SK-N-SH treated with all-trans-retinoic acid at 6 μM for 48 hours (cell line): ENCODE results near the gene MYO3A.

Experiments
- ATAC-seq: fragments of 200-7000 bp; cut with Tn5 transposase; 3 replicates; pipeline ENCODE4 v1.9.1; 2020; ENCODE audit warnings: mild to moderate bottlenecking, moderate library complexity
- ARNTL ChIP-seq: fragments of 450-650 bp; formaldehyde crosslinking; IDR thresholded peaks from 2 replicates; pipeline ENCODE4 v1.5.0; 2020; ENCODE audit warnings: low read depth, mild to moderate bottlenecking, moderate library complexity, borderline replicate concordance
- CSDC2 ChIP-seq: fragments of 250-450 bp; sonication (Bioruptor Pico); IDR thresholded peaks from 2 replicates; pipeline ENCODE4 v1.5.0; 2020; ENCODE audit warnings: mild to moderate bottlenecking, moderate library complexity
- CSRNP3 ChIP-seq: fragments of 250-450 bp; sonication (Bioruptor Pico); IDR thresholded peaks from 2 replicates; pipeline ENCODE4 v1.5.1; 2021; ENCODE audit warnings: mild to moderate bottlenecking, moderate library complexity
- ISL1 ChIP-seq: fragments of 250-450 bp; sonication (Bioruptor Pico); IDR thresholded peaks from 2 replicates; pipeline ENCODE4 v2.1.2; 2022; ENCODE audit warnings: mild to moderate bottlenecking, moderate library complexity
- OSR1 ChIP-seq: fragments of 250-450 bp; sonication (Bioruptor Pico); IDR thresholded peaks from 2 replicates; pipeline ENCODE4 v1.8.0; 2022; ENCODE audit warnings: moderate library complexity, mild to moderate bottlenecking, inconsistent platforms
- POU6F1 ChIP-seq: fragments of 250-450 bp; sonication (Bioruptor Pico); IDR thresholded peaks from 2 replicates; pipeline ENCODE4 v1.8.0; 2021; ENCODE audit warnings: low read depth, mild to moderate bottlenecking, moderate library complexity, borderline replicate concordance
- PPARA ChIP-seq: fragments of 250-450 bp; sonication (Bioruptor Pico); IDR thresholded peaks from 2 replicates; pipeline ENCODE4 v1.5.0; 2020; ENCODE audit warnings: mild to moderate bottlenecking, borderline replicate concordance
- RARB ChIP-seq: fragments of 250-450 bp; sonication (Bioruptor Pico); IDR thresholded peaks from 2 replicates; pipeline ENCODE4 v1.8.0; 2021; ENCODE audit warnings: mild to moderate bottlenecking, moderate library complexity
- TOX ChIP-seq: fragments of 250-450 bp; sonication (Bioruptor Pico); IDR thresholded peaks from 2 replicates; pipeline ENCODE4 v1.8.0; 2021; ENCODE audit warnings: mild to moderate bottlenecking, moderate library complexity, borderline replicate concordance
- ZNF565 ChIP-seq: fragments of 450-650 bp; formaldehyde crosslinking; conservative IDR thresholded peaks from 2 replicates; pipeline ENCODE4 v1.5.0; 2020; ENCODE audit warnings: low read depth, mild to moderate bottlenecking, moderate library complexity
- ZNF70 ChIP-seq: fragments of 450-650 bp; formaldehyde crosslinking; IDR thresholded peaks from 2 replicates; pipeline ENCODE4 v1.5.0; 2020; ENCODE audit warnings: mild to moderate bottlenecking, moderate library complexity
- ZNF8 ChIP-seq: fragments of 450-650 bp; formaldehyde crosslinking; IDR thresholded peaks from 2 replicates; pipeline ENCODE4 v1.5.0; 2020; ENCODE audit warnings: mild to moderate bottlenecking, moderate library complexity
- TF ChIP-seq, protein P1 (sequence below): fragments of 250-450 bp; sonication (Bioruptor Pico); IDR thresholded peaks from 2 replicates; pipeline ENCODE4 v1.8.0; 2020; ENCODE audit warnings: mild to moderate bottlenecking, moderate library complexity, borderline replicate concordance
- TF ChIP-seq, protein P2 (sequence below): fragments of 250-450 bp; sonication (Bioruptor Pico); IDR thresholded peaks from 2 replicates; pipeline ENCODE4 v1.5.0; 2020; ENCODE audit warnings: mild to moderate bottlenecking, moderate library complexity

MYO3A gene

DNA sequence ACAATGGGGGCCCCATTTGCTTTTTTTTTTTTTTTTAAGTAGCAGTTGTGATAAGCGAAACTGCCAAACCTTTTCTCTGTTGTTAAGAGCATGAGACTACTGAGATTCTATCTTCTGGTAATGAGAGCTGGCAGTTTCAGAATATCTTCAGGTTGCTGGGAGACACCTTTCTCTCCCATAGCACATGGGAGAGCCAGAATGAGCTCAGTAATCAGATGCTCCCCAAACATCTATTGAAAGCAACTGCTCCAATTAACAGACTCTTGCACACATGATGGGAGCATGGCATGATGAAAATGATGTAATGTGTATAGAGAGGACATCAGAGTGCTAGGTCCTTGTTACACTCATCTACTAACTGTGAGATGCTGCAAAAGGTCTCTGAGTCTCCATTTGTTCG, 18.8 kb downstream of the MYO3A start (continued):
- TF ChIP-seq, protein P1, sequence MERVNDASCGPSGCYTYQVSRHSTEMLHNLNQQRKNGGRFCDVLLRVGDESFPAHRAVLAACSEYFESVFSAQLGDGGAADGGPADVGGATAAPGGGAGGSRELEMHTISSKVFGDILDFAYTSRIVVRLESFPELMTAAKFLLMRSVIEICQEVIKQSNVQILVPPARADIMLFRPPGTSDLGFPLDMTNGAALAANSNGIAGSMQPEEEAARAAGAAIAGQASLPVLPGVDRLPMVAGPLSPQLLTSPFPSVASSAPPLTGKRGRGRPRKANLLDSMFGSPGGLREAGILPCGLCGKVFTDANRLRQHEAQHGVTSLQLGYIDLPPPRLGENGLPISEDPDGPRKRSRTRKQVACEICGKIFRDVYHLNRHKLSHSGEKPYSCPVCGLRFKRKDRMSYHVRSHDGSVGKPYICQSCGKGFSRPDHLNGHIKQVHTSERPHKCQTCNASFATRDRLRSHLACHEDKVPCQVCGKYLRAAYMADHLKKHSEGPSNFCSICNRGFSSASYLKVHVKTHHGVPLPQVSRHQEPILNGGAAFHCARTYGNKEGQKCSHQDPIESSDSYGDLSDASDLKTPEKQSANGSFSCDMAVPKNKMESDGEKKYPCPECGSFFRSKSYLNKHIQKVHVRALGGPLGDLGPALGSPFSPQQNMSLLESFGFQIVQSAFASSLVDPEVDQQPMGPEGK = no peak
- TF ChIP-seq ZNF565 = no peak
- no peak for TF ChIP-seq CSDC2
- no peak for TF ChIP-seq ZNF8 (CRISPR knock-in tag)
- TF ChIP-seq RARB (CRISPR knock-in tag) = no peak

DNA sequence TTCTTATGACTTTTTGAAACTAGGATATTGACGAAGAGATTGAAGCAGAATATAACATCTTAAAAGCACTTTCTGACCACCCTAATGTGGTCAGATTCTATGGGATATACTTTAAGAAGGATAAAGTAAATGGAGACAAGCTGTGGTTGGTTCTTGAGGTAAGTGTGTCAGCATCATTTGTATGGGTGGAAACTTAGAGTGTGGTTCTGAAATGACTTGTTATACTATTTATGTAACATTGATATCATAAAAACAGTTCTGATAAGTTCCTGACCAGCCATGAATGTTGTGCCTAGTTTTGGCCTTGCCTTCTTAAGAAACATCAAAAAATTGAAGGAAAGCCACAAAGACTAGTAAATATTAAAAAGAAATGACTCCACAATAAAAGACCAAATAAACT, 20.8 kb downstream of the MYO3A start:
- ATAC-seq = no peak
- no peak for TF ChIP-seq OSR1 (CRISPR knock-in tag)

GRCh38 chr10:25959540-25960232, 25.7 kb downstream of the MYO3A start:
- TF ChIP-seq OSR1 (CRISPR knock-in tag) = no peak
- TF ChIP-seq, protein P1 = no peak
- no peak for TF ChIP-seq CSRNP3 (CRISPR knock-in tag)
- no peak for TF ChIP-seq ARNTL (CRISPR knock-in tag)
- no peak for TF ChIP-seq POU6F1 (CRISPR knock-in tag)
- TF ChIP-seq ZNF70 (CRISPR knock-in tag) = no peak
- no peak for TF ChIP-seq ISL1 (CRISPR knock-in tag)
- TF ChIP-seq CSDC2 = no peak
- TF ChIP-seq RARB (CRISPR knock-in tag) = no peak
- TF ChIP-seq TOX (CRISPR knock-in tag) = no peak

DNA sequence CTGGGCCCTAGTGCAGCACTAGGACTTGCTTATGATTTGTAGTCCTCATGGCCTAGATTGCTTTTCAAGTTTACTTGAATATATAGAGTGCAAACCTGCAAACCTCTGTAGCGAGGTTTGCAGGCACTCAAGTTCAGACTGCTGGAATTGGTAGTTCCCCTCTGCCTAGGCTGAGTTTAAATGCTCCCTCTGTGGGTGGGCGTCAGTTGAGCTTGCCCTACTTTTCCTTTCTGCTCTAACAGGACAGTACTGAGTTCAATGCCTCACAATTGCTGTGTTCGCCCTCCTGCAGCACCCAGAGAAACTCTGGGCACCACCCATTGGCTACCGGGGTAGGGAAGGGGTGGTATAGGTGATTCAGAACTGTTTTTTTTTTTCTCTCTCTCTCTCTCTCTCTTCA, 31.6 kb downstream of the MYO3A start:
- TF ChIP-seq, protein P1 = no peak
- ATAC-seq = no peak

More at GRCh38 chr10:25959540-25960232, 25.7 kb downstream of the MYO3A start:
- no peak for ATAC-seq

DNA sequence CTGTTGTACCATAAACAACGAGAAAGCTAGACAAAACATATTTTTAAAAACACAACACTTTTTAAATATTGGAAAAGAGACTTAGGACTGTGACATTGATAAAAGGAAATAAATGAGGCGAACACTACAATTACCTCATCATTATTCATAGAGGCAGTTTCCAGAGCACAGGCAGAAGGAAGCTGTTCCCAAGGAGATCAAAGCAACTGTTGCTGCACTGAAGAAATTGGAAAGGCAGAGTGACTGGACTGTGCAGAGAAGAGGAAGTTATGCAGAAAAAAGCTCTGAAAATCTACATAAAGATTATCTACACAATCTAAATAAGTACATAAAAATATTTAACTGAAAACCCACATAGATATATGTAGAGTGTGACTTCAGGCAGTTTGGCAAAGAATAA, 32.8 kb downstream of the MYO3A start:
- no peak for ATAC-seq
- TF ChIP-seq, protein P1 = no peak
- no peak for TF ChIP-seq CSRNP3 (CRISPR knock-in tag)
- TF ChIP-seq, protein P2, sequence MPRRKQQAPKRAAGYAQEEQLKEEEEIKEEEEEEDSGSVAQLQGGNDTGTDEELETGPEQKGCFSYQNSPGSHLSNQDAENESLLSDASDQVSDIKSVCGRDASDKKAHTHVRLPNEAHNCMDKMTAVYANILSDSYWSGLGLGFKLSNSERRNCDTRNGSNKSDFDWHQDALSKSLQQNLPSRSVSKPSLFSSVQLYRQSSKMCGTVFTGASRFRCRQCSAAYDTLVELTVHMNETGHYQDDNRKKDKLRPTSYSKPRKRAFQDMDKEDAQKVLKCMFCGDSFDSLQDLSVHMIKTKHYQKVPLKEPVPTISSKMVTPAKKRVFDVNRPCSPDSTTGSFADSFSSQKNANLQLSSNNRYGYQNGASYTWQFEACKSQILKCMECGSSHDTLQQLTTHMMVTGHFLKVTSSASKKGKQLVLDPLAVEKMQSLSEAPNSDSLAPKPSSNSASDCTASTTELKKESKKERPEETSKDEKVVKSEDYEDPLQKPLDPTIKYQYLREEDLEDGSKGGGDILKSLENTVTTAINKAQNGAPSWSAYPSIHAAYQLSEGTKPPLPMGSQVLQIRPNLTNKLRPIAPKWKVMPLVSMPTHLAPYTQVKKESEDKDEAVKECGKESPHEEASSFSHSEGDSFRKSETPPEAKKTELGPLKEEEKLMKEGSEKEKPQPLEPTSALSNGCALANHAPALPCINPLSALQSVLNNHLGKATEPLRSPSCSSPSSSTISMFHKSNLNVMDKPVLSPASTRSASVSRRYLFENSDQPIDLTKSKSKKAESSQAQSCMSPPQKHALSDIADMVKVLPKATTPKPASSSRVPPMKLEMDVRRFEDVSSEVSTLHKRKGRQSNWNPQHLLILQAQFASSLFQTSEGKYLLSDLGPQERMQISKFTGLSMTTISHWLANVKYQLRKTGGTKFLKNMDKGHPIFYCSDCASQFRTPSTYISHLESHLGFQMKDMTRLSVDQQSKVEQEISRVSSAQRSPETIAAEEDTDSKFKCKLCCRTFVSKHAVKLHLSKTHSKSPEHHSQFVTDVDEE (CRISPR knock-in tag) = no peak
- no peak for TF ChIP-seq TOX (CRISPR knock-in tag)
- TF ChIP-seq ZNF565 = no peak
- TF ChIP-seq PPARA (CRISPR knock-in tag) = no peak
- no peak for TF ChIP-seq RARB (CRISPR knock-in tag)
- TF ChIP-seq ARNTL (CRISPR knock-in tag) = no peak
- no peak for TF ChIP-seq ISL1 (CRISPR knock-in tag)
- TF ChIP-seq ZNF70 (CRISPR knock-in tag) = no peak
- TF ChIP-seq CSDC2 = no peak
